A549 treated with Mapracorat at 1 μM for 4 hours (cell line): ENCODE results near the gene GINS3. TPM values are rescaled to one million over a fixed set of nuclear protein-coding genes. Genes with fewer than 3 reads are reported as not detected.

Experiments used
- total RNA-seq: library from RNA; stranded (reverse); fragments of 200-300 nt; extraction: Qiagen RNA extraction; gene quantifications from 5 replicates; pipeline ENCODE4 v1.2.3, GENCODE V29; 2022

Gene GINS3
- 20.5 to 23.8 TPM (median 21.2 TPM) in 5 replicates for total RNA-seq

GRCh38 chr16:58392215-58393137, at the start of gene GINS3:
TSS of gene GINS3 (plus strand) at chr16:58392471. CDS start at chr16:58392602, 131 bp downstream.

Other genes starting within 250 kb of the GINS3 start
- 50.3 to 63.1 TPM (median 52.9 TPM) in 5 replicates for gene CSNK2A2, start 194.4 kb upstream of the GINS3 start, total RNA-seq
- gene PRSS54, start 97.4 kb upstream of the GINS3 start, total RNA-seq, result not detected in 5 replicates
- 25.6 to 29.8 TPM (median 26.1 TPM) in 5 replicates for gene NDRG4, start 107.7 kb downstream of the GINS3 start, total RNA-seq
- 10.0 to 16.7 TPM (median 14.3 TPM) in 5 replicates for gene SETD6, start 123.0 kb downstream of the GINS3 start, total RNA-seq
- gene CNOT1, start 237.4 kb downstream of the GINS3 start, total RNA-seq, result 110 to 166 TPM (median 122 TPM) in 5 replicates